DMS 273 (cell line): ENCODE data around the gene USP13.

Experiments used
- DNase-seq: peaks from one replicate; lab custom pipeline; 2025; ENCODE audit not compliant: unreplicated experiment; lab: John Stamatoyannopoulos, UW

Gene USP13

DNA sequence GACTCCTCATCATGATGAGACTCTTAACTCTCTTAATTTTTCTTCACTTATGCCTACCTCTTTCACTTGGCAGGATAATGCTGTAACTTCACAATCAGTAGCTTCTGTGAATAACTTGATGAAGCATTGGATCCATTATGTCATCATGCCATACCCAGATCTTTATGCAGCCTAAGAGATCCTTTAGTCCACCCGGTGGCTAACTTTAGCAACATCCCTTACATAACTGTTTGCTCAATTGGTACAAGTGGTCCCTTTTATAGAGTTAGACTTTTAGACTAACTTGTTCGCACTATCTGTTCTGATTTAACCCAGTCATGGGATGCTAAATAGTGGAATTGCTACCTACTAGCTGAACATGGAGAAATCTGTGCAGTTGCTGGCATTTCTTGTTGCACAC, 184.5 kb downstream of the USP13 start:
- DNase-seq: peak; percentile 28
